WI38 (cell line): ENCODE data around the gene ZNF124.

Experiments
- H3K4me3 ChIP-seq: 2 replicates; pipeline ENCODE4 v1.5.1; 2011; ENCODE audit warnings: low read depth, mild to moderate bottlenecking, control low read depth, low read length
- CTCF ChIP-seq: IDR thresholded peaks from 2 replicates; pipeline ENCODE4 v1.5.1; 2012; ENCODE audit warnings: low read depth, mild to moderate bottlenecking, control low read depth, low read length

ZNF124 gene

GRCh38 chr1:247210376-247211117, 38.7 kb upstream of the ZNF124 start:
- H3K4me3 ChIP-seq = peak overlapping the region; percentile 91

DNA sequence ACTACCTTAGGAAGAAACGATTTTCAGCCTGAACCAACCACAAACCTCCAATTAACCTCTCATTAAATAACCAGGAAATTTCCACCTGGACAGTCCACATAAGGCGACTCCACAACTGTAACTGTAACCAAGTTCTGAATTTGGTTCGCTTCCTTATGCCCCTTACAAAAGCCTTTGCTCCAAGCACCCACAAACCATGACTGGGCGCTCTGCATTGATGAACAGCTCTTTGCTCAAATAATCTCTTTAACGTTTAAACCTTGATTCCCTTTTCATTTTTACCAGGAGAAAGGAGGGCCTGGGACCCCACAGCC, 38.2 kb upstream of the ZNF124 start:
- H3K4me3 ChIP-seq = peak overlapping the region; percentile 91
- no peak for TF ChIP-seq CTCF

More at GRCh38 chr1:247210376-247211117, 38.7 kb upstream of the ZNF124 start:
- TF ChIP-seq CTCF = no peak

DNA sequence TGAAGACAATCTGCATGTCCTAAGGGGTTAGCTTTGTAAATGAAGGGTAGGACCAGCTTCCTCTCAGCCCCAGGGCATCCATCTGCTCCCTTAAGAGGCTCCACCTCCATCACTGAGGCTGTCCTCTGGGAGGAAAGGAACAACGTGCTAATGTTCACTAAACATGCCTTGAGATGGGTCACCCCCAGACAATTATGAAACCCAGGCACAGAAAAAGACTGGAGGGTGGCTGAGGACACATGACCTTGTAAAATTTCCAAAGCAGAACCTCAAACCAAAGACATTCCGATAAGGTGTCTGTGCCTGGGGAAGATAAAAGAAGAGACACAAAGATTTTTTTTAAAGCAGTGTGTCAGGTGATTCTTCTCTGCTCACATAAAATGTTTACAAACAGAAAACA, 37.6 kb upstream of the ZNF124 start:
- peak overlapping the region; percentile 91 for H3K4me3 ChIP-seq
- no peak for TF ChIP-seq CTCF

- no peak overlapping the region for H3K4me3 ChIP-seq
- no peak for TF ChIP-seq CTCF
Observed at GRCh38 chr1:247204177-247204647, 32.4 kb upstream of the ZNF124 start.

DNA sequence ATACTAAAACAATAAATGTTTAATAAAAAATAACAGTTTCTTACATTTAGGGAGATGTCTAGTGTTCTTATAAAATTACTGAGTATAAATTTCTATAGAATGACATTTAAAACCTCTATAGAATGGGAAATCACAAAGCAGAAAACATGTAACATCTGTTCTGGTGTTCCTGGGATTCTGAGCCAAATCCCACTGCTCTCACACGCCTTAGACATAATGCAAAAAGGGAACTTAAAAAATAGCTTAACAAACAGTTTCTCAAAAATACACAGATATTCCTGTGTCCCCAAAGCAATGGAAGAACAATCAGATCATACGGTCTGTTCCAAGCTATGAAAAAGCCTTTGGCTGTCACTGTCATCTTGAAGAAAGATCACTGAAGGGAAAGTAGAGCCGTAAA, 27.0 kb upstream of the ZNF124 start:
- H3K4me3 ChIP-seq = no peak overlapping the region
- no peak for TF ChIP-seq CTCF

- no peak overlapping the region for H3K4me3 ChIP-seq
- TF ChIP-seq CTCF = no peak
Observed at GRCh38 chr1:247193958-247194357, 22.1 kb upstream of the ZNF124 start.

- no peak for TF ChIP-seq CTCF
- H3K4me3 ChIP-seq = no peak overlapping the region
Observed at GRCh38 chr1:247189981-247190798, 18.4 kb upstream of the ZNF124 start.
